HG02678 (cell line): Measurements from ENCODE around the gene AGAP9.
"Not testable (repeated sequence)": the region's sequence is repeated elsewhere in the genome, so short reads cannot be mapped to it uniquely, and the experiment has no call there.

Experiments used
- ATAC-seq: cut with Tn5 transposase; IDR thresholded peaks from one replicate; pipeline ENCODE4 v1.9.1; 2021; ENCODE audit warnings: mild to moderate bottlenecking, moderate library complexity; ENCODE audit not compliant: unreplicated experiment

Gene AGAP9

DNA sequence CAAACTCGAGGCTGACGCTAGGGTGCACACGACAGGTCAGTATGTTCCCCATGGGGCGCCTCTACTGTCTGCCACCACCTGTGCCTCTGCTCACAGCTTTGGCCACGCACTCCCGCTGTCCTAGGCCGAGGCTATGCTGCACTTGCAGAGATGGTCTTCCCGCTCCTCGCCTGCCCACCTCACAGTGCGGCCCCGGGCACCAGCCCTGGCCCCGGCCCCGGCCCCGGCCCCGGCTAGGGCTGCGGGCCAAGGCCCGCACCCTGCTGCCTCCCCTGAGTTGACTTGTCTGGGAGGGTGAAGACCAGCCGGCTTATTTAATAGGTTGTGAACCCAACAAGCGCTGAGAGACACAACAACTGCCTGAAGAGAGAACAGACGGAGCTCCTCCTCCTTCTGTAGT lies at the start of gene AGAP9:
Gene AGAP9, minus strand, starts transcription at position 164 of the 400 bp plus-strand sequence. Its CDS starts 112 bp downstream, at position 52.
- not testable (repeated sequence) for ATAC-seq

DNA sequence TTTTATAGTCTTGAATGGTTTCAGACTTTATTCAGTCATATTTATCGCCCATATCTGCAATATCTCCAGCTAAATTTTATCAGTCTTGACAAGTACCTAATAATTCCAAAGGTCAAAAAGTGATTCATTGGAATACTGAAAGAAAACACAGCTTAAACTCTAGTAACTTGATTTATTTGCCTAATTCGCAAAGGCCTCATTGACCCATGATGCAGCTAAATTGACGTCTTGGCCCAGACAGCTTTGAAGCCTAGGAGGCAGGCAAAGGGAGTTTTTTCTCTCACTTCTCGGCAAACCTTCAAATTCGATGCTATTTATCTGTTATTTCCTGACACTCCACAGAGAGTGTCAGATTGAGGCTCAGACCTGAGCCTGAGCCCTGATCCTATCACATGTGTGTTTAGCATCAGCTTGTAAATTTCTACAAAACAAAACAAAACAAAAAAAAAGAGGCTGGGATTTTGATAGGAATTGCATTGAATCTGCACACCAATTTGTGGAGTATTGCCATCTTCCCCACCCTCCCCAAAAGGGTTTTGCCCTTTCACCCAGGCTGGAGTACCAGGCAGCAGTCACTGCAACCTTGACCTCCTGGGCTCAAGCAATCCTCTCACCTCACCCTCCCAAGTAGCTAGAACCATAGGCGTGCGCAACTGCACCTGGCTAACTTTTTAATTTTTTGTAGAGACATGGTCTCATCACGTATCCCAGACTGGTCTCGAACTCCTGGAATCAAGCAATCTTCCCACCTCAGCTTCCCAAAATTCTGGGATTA lies 47.9 kb upstream of the AGAP9 start:
- not testable (repeated sequence) for ATAC-seq

DNA sequence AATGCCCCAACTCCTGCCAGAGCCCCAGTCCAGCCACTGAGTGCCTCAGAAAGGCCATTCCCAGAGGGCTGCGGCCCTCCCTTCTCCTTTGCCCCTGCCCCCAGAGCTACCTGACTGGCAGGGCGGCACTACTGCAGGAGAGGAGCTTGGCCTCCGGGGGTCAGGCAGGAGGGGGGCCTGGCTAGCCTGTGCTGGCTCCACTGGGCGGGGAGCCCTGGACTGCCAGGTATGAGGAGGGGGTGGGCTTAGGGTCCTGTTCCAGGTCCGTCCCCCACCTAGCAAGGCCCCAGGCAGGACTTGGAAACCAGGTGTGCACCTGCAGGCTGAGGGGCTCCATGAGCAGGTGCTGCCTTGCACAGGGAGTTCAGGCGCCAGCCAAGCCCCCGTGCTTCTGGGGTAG lies 43.3 kb upstream of the AGAP9 start:
- ATAC-seq, result not testable (repeated sequence)

DNA sequence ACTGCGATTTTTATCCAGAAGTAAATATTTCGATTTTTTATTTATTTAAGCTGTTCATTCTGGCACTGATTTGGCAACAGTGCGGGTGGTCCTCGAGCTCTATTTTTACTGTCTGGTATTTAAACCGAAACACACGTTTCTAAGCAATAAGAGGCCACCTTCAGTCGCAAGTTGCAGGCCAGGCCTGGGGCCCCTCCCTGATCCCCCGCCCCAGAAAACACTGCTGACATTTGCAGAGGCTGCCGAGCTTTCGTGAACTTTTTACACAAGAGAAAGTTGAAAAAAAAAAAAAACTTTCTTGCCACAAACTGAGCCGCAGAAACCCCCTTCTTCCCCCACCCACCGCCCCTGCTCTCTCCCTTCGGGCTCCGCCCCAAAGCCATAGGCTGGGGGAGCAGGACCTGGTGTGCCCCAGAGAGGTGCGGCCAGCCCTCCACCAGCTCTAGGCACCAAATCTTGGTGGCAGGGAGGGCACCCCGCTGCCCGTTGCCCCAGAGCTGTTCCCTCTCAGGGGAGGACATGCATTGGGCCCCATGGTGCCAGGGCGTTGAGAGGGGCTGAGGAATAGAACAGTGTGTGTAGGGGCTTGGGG lies 42.8 kb upstream of the AGAP9 start:
- not testable (repeated sequence) for ATAC-seq

DNA sequence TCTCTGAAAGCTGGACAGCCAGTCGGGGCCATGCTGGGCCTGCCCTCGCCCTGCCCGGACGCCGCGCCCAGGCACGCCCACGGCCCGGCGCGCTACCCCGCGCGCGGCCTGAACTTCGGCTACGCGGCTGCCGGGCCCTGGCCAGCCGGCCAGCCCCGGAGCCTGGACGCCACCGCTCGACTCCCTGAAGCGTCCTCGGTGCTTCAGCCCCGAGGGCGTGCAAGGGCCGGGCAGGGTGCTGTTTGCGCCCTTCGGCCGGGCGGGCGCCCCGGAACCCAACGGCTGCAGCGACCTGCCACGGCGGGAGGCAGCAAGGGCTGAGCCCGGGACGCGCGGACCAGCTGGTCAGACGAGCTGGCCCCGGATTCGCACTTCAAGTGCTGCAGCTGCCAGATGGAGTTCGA lies 42.1 kb upstream of the AGAP9 start:
- not testable (repeated sequence) for ATAC-seq

DNA sequence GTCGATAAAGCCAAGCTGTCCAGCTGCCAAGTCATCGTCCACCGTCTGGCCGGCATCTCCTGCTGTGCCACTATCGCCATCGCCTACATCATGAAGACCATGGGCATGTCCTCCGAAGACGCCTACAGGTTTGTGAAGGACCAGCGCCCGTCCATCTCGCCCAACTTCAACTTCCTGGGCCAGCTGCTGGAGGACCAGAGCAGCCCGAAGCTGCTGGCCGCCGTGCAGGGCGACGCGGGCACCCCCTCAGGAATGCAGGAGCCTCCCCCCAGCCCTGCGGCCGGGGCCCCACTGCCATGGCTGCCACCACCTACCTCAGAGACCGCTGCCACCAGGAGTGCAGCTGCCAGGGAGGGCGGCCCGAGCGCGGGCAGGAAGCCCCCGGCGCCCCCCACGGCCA lies 41.5 kb upstream of the AGAP9 start:
- not testable (repeated sequence) for ATAC-seq

DNA sequence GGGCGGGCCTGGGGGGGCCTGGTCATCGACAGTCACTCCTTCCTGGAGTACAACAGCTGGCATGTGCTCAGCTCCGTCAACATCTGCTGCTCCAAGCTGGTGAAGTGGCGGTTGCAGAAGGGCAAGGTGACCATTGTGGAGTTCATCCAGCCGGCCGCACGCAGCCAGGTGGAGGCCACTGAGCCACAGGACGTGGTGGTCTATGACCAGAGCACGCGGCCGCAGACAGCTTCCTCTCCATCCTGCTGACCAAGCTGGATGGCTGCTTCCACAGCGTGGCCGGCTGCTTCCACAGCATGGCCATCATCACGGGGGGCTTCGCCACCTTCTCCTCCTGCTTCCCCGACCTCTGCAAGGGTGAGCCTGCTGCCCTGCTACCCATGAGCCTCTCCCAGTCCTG lies 40.9 kb upstream of the AGAP9 start:
- ATAC-seq, result not testable (repeated sequence)

DNA sequence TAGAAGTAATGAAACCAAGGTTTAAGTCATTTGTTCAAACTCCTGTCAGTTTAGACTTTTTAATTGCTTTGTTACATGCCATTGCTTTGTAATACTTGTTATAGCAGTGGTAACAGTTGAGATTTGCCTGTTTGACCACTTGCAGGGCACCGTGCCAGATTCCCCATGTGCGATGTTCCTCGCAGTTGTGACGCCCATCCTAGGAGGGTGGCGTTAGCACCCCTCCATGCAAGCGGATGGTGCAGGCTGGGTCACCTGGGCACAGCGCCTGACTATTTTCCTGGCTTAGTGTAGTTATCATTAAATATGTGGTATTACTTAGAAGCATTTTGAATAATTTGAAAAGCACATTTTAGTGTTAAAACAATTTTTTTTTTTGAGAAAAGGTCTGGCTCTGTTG lies 37.0 kb upstream of the AGAP9 start:
- not testable (repeated sequence) for ATAC-seq

DNA sequence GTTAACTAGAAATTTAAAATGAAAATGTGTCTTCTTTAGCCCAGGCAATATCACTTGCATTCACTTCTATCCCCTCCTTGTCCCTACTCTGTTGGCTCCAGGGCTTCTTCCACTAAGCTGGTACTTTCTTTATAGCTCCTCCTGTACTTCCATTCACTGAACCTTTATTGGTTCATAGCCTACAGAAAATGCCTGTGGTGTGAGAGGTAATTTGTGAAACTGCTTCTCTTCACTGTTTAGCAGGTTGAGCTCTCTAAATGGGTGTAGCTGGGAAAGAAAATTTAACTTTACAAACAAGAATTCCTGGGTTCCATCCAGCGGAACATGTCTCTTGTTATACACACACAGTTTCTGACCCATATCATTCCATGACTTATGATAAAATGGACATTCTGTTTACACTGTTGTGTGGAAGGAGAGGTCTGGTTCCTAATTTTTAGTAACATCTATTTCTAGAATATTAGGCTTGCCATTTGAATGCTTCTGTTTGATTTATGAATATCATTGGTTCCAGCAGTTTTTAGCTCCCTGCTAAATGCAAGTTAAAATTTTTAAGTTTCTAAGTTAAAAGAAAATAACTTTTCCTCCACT lies 36.4 kb upstream of the AGAP9 start:
- ATAC-seq, result not testable (repeated sequence)

DNA sequence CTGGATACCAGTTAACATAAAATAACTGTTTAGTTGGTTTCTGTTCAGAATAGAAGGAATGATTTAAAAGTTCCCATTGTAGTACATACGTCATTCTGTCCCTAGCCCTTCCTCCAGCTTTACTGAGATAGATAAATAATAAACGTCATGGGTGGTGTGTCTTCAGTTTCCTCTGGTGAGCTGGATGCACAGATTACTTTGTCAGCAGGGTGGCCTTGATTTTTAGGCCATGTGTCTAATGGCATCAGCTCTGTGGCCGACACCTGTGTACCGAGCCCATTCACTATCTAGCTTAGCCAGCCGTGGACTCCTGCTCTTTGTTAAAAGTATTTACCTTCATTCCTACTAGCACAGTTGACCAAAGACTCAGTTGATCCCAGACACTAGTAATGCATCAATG lies 34.7 kb upstream of the AGAP9 start:
- not testable (repeated sequence) for ATAC-seq

DNA sequence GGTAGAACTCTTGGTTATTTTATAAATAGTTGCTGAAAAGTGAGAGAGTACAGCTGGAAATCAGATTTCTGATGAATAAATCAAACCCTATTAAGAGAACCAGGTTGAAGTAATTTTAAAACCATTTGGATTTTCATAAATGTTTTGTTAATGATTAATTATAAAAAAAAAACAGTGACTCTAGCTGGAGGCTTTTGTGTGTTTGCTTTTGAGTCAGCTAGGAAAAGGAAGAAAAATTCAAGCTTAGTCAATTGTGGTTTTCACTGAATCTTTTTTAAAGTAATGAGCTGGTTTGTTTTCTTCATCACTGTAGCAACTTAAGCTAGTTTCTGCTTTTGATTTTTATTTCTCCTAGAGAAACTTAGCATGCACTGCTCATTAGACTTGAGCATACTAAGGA lies 34.2 kb upstream of the AGAP9 start:
- ATAC-seq, result not testable (repeated sequence)

DNA sequence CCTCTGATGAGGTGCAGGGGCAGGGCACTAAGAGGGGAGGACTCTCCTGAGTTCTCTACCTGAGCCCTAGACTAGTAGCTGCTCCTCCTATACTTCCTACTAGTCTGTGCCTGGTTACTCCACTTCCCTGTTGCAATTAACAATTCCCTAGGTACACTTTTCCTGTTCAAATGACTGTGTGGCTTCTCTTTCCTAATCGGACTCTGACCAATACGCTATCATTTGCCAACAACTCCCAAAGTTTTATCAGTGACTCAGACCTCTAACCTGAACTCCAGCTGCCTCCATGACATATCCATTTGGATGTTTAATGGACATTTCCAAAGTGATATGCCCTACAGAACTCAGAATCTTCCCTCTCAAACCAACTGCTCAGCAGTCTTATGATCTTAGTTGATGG lies 31.9 kb upstream of the AGAP9 start:
- ATAC-seq, result not testable (repeated sequence)

DNA sequence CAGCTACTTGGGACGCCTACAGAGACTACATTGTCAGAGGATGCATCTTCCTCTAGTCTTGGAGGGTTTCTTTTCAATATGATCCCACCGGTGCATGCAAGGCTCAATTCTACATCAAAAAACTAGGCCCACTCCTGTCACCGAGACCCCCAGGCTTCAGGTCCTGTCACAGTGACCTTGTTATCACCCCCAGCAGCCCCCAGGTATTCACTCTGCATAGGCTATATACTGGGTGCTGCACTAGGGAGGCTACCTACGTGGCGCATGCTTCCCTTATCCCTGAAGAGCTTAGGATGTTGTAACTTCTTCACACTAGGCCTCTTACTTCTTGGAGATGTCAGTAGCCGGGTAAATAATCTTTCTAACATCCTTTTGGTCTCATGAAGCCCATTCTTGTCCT lies 31.1 kb upstream of the AGAP9 start:
- ATAC-seq, result not testable (repeated sequence)

DNA sequence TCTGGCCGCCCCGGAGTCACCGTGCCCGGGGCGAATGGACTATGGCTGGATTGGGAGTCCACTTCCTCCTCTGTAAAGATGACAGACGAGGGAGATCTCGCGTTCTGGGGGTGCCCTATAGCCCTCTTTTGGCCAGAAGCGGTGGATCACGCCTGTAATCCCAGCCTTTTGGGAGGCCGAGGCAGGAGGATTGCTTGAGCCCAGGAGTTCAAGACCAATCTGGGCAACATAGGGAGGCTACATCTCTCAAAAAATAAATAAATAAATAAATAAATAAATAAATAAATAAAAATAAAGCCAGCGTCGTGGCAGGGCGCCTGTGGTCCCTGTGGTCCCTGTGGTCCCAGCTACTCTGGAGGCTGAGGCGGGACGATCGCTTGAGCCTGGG lies 30.4 kb upstream of the AGAP9 start:
- not testable (repeated sequence) for ATAC-seq

DNA sequence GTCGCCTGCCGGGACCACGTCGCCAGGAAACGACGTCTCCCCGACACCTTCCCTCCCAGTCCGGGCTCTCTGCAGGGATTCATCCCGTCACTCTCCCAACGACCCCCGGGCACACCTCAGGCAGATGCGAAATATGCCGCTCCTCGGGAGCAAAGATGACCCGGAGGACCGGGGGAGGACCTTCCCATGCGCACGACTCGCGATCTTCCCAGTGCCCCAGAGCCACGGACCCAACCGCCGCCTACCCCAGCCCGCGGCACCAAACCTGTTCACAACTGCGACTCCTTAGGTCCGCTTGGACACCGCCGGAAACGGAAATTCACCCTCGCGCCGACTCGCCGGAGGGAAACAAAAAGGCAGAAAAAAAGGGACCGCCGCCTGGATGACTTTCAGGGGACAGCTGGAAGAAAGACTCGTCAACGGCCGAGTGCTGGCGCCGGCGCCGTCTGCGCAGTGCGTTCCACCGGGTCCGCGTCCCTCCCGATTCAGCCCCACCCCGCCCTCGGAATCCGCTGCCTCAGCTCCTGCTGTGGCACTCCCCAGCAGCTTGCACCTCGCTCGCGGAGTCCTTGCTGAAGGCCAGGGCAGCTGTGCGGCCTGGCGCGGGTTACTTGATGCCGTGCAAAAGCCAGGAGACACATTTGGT lies 29.9 kb upstream of the AGAP9 start:
- peak; percentile 86 for ATAC-seq

DNA sequence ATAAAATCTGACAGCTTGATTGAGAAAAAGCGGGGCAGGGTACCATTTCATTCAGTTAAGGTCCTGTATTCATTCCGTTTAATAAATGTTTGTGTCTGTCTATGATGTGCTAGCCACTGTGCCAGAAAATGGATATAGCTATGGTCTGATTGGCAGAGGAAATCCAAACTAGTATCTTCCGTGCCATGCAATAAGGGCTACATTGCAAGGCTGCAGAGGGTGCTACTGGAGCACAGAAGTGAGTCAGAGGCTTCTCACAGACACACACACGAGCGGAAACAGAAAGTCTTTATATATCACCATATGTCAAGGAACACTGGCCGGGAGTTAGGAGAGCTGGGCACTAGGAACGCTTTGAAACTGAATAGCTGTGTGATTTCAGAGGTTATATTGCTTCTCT lies 29.3 kb upstream of the AGAP9 start:
- peak; percentile 57 for ATAC-seq

DNA sequence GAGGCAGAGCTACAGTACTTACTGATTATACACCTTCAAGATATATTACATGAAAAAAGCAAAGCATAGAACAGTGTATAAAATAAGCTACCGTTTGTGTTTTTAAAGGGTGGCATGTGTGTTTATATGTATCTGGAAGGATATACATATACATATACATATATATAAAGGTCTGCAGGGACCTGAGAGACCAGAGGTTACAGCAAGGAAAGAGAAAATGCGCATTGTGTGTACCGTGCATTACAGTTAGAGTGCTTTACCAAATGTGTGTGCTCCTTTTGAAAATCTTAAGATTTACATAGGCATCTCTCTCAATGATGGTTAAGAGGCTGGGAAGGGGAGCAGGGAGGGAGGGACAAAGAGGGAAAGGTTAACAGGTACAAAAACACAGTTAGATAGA lies 23.8 kb upstream of the AGAP9 start:
- not testable (repeated sequence) for ATAC-seq

DNA sequence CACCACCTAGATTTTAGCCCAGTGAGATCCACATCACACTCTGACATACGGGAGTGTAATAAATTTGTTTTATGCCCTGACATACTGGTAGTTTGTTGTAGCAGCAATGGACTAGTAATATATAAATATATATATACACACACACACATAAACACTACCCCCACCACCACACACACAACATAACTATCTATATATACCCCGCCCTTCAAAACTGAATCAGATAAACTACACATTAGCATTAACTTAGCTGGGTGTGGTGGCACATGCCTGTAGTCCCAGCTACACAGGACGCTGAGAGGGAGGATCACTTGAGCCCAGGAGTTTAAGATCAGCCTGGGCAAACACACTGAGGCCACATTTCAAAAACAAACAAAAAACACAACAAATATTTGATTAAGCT lies 13.0 kb upstream of the AGAP9 start:
- ATAC-seq, result not testable (repeated sequence)

DNA sequence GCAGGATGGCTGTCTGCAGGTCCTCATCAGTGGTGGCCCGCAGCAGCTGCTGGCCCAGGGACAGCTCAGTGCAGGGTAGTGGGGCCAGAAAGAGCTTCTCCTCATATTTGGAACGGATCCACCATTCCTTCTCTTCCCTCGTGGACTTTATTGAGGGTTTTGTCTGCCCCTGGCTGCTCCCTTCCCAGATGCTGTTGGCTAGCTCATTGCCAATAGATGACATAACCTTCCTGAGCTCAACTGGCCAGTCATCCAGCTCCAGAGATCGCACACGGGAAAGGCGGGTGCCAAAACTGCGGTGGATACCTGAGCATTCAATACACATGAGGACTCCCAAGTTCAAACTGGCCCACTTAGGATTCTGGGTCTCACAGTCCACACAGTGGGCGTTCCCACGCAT lies 21.1 kb downstream of the AGAP9 start:
- ATAC-seq, result not testable (repeated sequence)

DNA sequence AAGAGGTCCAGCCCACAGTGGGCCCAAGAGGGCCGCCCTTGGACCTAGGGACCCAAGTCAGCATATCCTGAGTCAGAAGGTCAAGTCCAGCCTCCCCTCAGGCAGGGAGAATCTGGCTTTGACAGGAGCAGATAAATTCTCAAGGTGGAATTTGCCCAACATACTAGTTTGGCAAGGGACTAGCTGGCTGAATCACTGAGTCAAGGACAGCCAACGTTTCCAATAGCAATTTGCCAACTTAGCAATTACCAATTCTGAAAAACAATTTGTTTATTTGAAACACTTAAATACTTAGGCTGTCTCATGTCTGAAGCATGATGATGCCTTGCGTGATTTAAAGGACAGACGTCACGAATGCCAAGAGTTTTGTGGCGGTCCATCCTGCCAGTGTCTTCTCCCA lies 29.2 kb downstream of the AGAP9 start:
- ATAC-seq, result not testable (repeated sequence)

DNA sequence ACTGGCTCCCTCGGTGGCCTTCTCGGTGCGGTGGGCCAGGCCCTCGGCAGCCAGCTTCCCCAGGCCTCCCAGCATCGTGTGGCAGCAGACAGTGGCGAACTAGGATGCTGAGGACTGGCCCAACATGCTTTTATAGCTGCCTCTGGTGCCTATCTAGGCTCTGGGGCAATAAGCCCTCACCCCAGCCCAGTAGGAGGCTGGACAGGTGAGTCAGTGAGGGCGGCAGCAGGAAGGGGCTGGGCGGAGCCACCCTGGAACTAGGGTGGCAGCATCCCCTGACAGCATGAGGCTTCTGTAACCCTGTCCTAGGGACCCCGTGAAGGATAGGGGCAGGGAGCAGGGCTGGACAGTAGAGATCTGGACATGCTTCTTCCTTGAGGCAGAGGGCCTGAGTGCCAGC lies 31.8 kb downstream of the AGAP9 start, which contains the start of gene FAM25G:
Gene FAM25G, minus strand, starts transcription at position 101 of the 400 bp plus-strand sequence. Its CDS starts 26 bp downstream, at position 75.
- not testable (repeated sequence) for ATAC-seq
